ENCODE measurements around the gene KIFC3. TPM values are rescaled to one million over a fixed set of nuclear protein-coding genes. Genes with fewer than 3 reads are reported as not detected.

KIFC3 gene
- total RNA-seq, 1 donor from 2014 or later = 96.9 TPM

- DNase-seq (ENCODE audit: low read depth) = no peak
- Mint-ChIP-seq H3K4me1 (ENCODE audit: low read depth, unreplicated experiment) (peaks cover 37% of the 10 kb centered on the region), H3K27me3 (ENCODE audit: low read depth, unreplicated experiment) (no peaks in the 10 kb centered on the region), H3K27ac (ENCODE audit: unreplicated experiment) (peak overlapping the region; percentile 79), H3K36me3 (ENCODE audit: low read depth, unreplicated experiment) (no peaks in the 10 kb centered on the region), H3K4me3 (ENCODE audit: unreplicated experiment) (peak overlapping the region; percentile 72), H3K9me3 (ENCODE audit: unreplicated experiment) (no peaks in the 10 kb centered on the region)
- Histone ChIP-seq H3K9ac (ENCODE audit: low read length) (peak overlapping the region; percentile 10), H3K9me3 (ENCODE audit: insufficient read depth, low read depth, low read length) (no peaks in the 10 kb centered on the region), H3K27ac (ENCODE audit: low read depth, low read length) (no peak overlapping the region), H3K4me2 (ENCODE audit: low read length) (peak overlapping the region; percentile 74), H3K4me1 (ENCODE audit: insufficient read depth, low read length) (peaks cover 26% of the 10 kb centered on the region), H4K20me1 (ENCODE audit: insufficient read depth, low read length) (no peaks in the 10 kb centered on the region), H3K79me2 (ENCODE audit: insufficient read depth, low read length) (no peaks in the 10 kb centered on the region), H2AFZ (ENCODE audit: low read depth, low read length) (no peak overlapping the region), H3K4me3 (ENCODE audit: insufficient read depth, low read depth, low read length) (no peak overlapping the region), H3K36me3 (ENCODE audit: insufficient read depth, low read length) (no peaks in the 10 kb centered on the region), H3K27me3 (ENCODE audit: insufficient read depth, low read length) (no peaks in the 10 kb centered on the region)
- FAIRE-seq = no peak
- TF ChIP-seq CTCF (IDR thresholded peaks at IDR 0.05; ENCODE audit: insufficient read depth, low read depth, low read length) (no peak), EZH2 (IDR thresholded peaks at IDR 0.05; ENCODE audit: insufficient read depth, low read length) (no peak)
These were observed 6.4 kb upstream of the KIFC3 start for GRCh38 chr16:57808589-57809228.

GRCh38 chr16:57807968-57808528, 5.8 kb upstream of the KIFC3 start:
- no peaks in the 10 kb centered on the region for H3K27me3 Mint-ChIP-seq (ENCODE audit: low read depth, unreplicated experiment)
- H4K20me1 ChIP-seq (ENCODE audit: insufficient read depth, low read length) = no peaks in the 10 kb centered on the region
- no peak overlapping the region for H2AFZ ChIP-seq (ENCODE audit: low read depth, low read length)
- H3K27ac Mint-ChIP-seq (ENCODE audit: unreplicated experiment) = peak overlapping the region; percentile 79
- H3K27ac ChIP-seq (ENCODE audit: low read depth, low read length) = peak overlapping the region; percentile 13
- no peak for TF ChIP-seq CTCF (IDR thresholded peaks at IDR 0.05; ENCODE audit: insufficient read depth, low read depth, low read length)
- TF ChIP-seq EZH2 (IDR thresholded peaks at IDR 0.05; ENCODE audit: insufficient read depth, low read length) = no peak
- peaks cover 33% of the 10 kb centered on the region for H3K4me1 ChIP-seq (ENCODE audit: insufficient read depth, low read length)
- peak; percentile 90 for DNase-seq (ENCODE audit: low read depth)
- H3K9ac ChIP-seq (ENCODE audit: low read length) = peak overlapping the region; percentile 10
- H3K27me3 ChIP-seq (ENCODE audit: insufficient read depth, low read length) = no peaks in the 10 kb centered on the region
- no peaks in the 10 kb centered on the region for H3K9me3 ChIP-seq (ENCODE audit: insufficient read depth, low read depth, low read length)
- FAIRE-seq = no peak
- no peaks in the 10 kb centered on the region for H3K9me3 Mint-ChIP-seq (ENCODE audit: unreplicated experiment)
- H3K4me3 Mint-ChIP-seq (ENCODE audit: unreplicated experiment) = peak overlapping the region; percentile 72
- H3K36me3 Mint-ChIP-seq (ENCODE audit: low read depth, unreplicated experiment) = no peaks in the 10 kb centered on the region
- H3K4me3 ChIP-seq (ENCODE audit: insufficient read depth, low read depth, low read length) = no peak overlapping the region
- H3K4me1 Mint-ChIP-seq (ENCODE audit: low read depth, unreplicated experiment) = peaks cover 44% of the 10 kb centered on the region
- no peaks in the 10 kb centered on the region for H3K36me3 ChIP-seq (ENCODE audit: insufficient read depth, low read length)
- peak overlapping the region; percentile 74 for H3K4me2 ChIP-seq (ENCODE audit: low read length)
- no peaks in the 10 kb centered on the region for H3K79me2 ChIP-seq (ENCODE audit: insufficient read depth, low read length)
